Ovary (tissue), 3 donors: Measurements from ENCODE around the gene ADAM30.

ENCODE experiments used
- CTCF ChIP-seq, 3 donors: fragments of 450-650 bp in 2 of 3; fragments of 200-600 bp in 1 of 3; IDR thresholded peaks; one replicate each; pipeline versions ENCODE4 v1.5.1 to v1.8.0; 2016 to 2022; ENCODE audit warnings: antibody characterized with exemption in 3 of 3, mild to moderate bottlenecking in 1 of 3
- POLR2A ChIP-seq: fragments of 450-650 bp; IDR thresholded peaks from one replicate; pipeline ENCODE4 v1.6.1; 2017; ENCODE audit warnings: antibody characterized with exemption, mild to moderate bottlenecking, moderate library complexity
- donor health status: DM: no; HTN: no; CAD: no.

- no peak for TF ChIP-seq POLR2A
- no peak for TF ChIP-seq CTCF (IDR thresholded peaks at IDR 0.05)
Observed at GRCh38 chr1:119861547-119861946, 34.8 kb downstream of the ADAM30 start.
